Lower lobe of right lung (tissue), 2 donors: ENCODE data around the gene CMPK1. TPM values are rescaled to one million over a fixed set of nuclear protein-coding genes. Genes with fewer than 3 reads are reported as not detected.

ENCODE experiments used
- ATAC-seq, 2 donors: fragments of 200-7000 bp; cut with Tn5 transposase; one replicate each; pipeline ENCODE4 v1.9.1; 2020 to 2022; ENCODE audit warnings: mild to moderate bottlenecking in 2 of 2, moderate library complexity in 2 of 2
- DNase-seq: peaks from one replicate; pipeline ENCODE4 v3.0.0-alpha.2; 2020
- H3K27ac ChIP-seq: fragments of 200-600 bp; one replicate; pipeline ENCODE4 v1.8.0; 2022
- H3K27me3 ChIP-seq: fragments of 200-600 bp; one replicate; pipeline ENCODE4 v1.8.0; 2022; ENCODE audit warnings: low read depth
- H3K36me3 ChIP-seq: fragments of 200-600 bp; one replicate; pipeline ENCODE4 v1.8.0; 2022; ENCODE audit warnings: mild to moderate bottlenecking
- H3K4me1 ChIP-seq: fragments of 200-600 bp; one replicate; pipeline ENCODE4 v1.8.0; 2022
- H3K4me3 ChIP-seq: fragments of 200-600 bp; one replicate; pipeline ENCODE4 v1.8.0; 2022; ENCODE audit warnings: mild to moderate bottlenecking
- H3K9me3 ChIP-seq: fragments of 200-600 bp; one replicate; pipeline ENCODE4 v1.8.0; 2022
- CTCF ChIP-seq: fragments of 200-600 bp; IDR thresholded peaks from one replicate; pipeline ENCODE4 v1.8.0; 2022; ENCODE audit warnings: antibody characterized with exemption, mild to moderate bottlenecking
- intact Hi-C: fragments of 100-400 bp; cut with DNase I; formaldehyde crosslinking; loops from one replicate; pipeline ENCODE4 v1.11.0; 2022
- total RNA-seq: library from RNA; stranded (reverse); fragmentation: NEBNext Ultra II Directional; extraction: Animal tissue kit (Norgen Biotek cat#: 25700); gene quantifications from one replicate; pipeline ENCODE4 v1.2.1, GENCODE V29; 2021
- donor health status: DM: no; HTN: yes; CAD: no; lungs with severe emphysema.

Gene CMPK1
- total RNA-seq, 1 donor from 2014 or later: 116 TPM

GRCh38 chr1:47351305-47351704 lies 17.7 kb downstream of the CMPK1 start:
- Histone ChIP-seq H3K9me3 (no peaks in the 10 kb centered on the region), H3K36me3 (peaks cover 4% of the 10 kb centered on the region), H3K27me3 (no peaks in the 10 kb centered on the region), H3K4me1 (no peaks in the 10 kb centered on the region), H3K4me3 (no peak overlapping the region), H3K27ac (no peak overlapping the region)
- TF ChIP-seq CTCF: no peak
- ATAC-seq (no peak), DNase-seq (no peak)
- intact Hi-C loops: no loop called here

GRCh38 chr1:47361380-47361779 lies 27.8 kb downstream of the CMPK1 start:
- ATAC-seq (no peak), DNase-seq (no peak)
- TF ChIP-seq CTCF: no peak
- Histone ChIP-seq H3K27me3 (no peaks in the 10 kb centered on the region), H3K36me3 (no peaks in the 10 kb centered on the region), H3K27ac (no peak overlapping the region), H3K4me3 (no peak overlapping the region), H3K4me1 (no peaks in the 10 kb centered on the region), H3K9me3 (no peaks in the 10 kb centered on the region)
- intact Hi-C loops: no loop called here

- H3K9me3 ChIP-seq: no peaks in the 10 kb centered on the region
- intact Hi-C loops: no loop called here
- H3K27ac ChIP-seq: no peak overlapping the region
- no peaks in the 10 kb centered on the region for H3K27me3 ChIP-seq
- ATAC-seq (no peak), DNase-seq (no peak)
- no peak overlapping the region for H3K4me3 ChIP-seq
- H3K36me3 ChIP-seq: no peaks in the 10 kb centered on the region
- no peak for TF ChIP-seq CTCF
- no peaks in the 10 kb centered on the region for H3K4me1 ChIP-seq
These were observed 29.2 kb downstream of the CMPK1 start for GRCh38 chr1:47362828-47363227.

GRCh38 chr1:47367651-47368050 lies 34.1 kb downstream of the CMPK1 start:
- H3K36me3 ChIP-seq: peaks cover 41% of the 10 kb centered on the region

GRCh38 chr1:47371016-47371517 lies 37.5 kb downstream of the CMPK1 start:
- no peaks in the 10 kb centered on the region for H3K4me1 ChIP-seq
- peaks cover 75% of the 10 kb centered on the region for H3K36me3 ChIP-seq
- no peaks in the 10 kb centered on the region for H3K9me3 ChIP-seq
- no peak overlapping the region for H3K27ac ChIP-seq
- DNase-seq (no peak), ATAC-seq (no peak)
- H3K4me3 ChIP-seq: no peak overlapping the region
- intact Hi-C loops: no loop called here
- TF ChIP-seq CTCF: no peak
- H3K27me3 ChIP-seq: no peaks in the 10 kb centered on the region

More at GRCh38 chr1:47367651-47368050, 34.1 kb downstream of the CMPK1 start:
- H3K9me3 ChIP-seq: no peaks in the 10 kb centered on the region
- ATAC-seq (no peak), DNase-seq (no peak)
- H3K27ac ChIP-seq: no peak overlapping the region
- no peak for TF ChIP-seq CTCF
- intact Hi-C loops: no loop called here
- H3K4me3 ChIP-seq: no peak overlapping the region
- no peaks in the 10 kb centered on the region for H3K27me3 ChIP-seq
- no peaks in the 10 kb centered on the region for H3K4me1 ChIP-seq

- Histone ChIP-seq H3K27ac (no peak overlapping the region), H3K4me3 (no peak overlapping the region), H3K36me3 (peaks cover 94% of the 10 kb centered on the region), H3K27me3 (no peaks in the 10 kb centered on the region), H3K9me3 (no peaks in the 10 kb centered on the region), H3K4me1 (peaks cover 4% of the 10 kb centered on the region)
- no peak for DNase-seq
- intact Hi-C loops: no loop called here
- TF ChIP-seq CTCF: no peak
- no peak for ATAC-seq
These were observed 40.9 kb downstream of the CMPK1 start for GRCh38 chr1:47374501-47374900.
